Epidermal melanocyte (primary cell): ENCODE data around the gene CCDC137.

Source experiments
- DNase-seq: peaks from one replicate; pipeline ENCODE4 v3.0.0; 2011; ENCODE audit warnings: low spot score; ENCODE audit not compliant: insufficient read length

The CCDC137 gene

DNA sequence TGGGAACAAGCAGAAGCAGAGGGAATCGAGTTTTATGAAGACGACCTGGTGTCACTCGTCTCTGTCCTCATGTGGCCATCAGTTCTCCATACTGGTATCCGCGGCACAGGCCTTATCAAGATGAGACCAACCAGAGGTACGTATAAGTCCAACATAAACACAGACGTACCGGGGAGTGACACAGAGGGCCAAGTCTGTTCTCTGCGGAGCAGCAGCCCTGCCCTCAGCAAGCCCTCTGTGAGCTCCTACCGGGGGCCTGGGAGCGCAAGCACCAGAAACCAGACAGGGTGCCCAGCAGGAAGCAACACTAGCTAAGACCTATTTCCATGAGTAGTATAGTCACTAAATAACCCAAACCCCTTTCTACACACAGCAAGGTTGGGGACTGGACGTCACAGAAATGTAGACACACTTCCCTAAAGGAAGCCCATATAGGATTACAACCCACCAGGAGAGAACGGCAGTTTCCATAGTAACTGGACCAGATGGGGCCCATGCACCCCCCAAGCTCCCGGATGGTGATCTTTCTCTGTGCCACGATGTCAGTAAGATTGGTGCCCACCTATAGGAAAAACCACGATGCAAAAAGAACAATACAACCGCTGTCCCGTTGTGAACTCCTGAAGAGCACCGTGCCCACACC lies 16.1 kb downstream of the CCDC137 start:
- no peak for DNase-seq

DNA sequence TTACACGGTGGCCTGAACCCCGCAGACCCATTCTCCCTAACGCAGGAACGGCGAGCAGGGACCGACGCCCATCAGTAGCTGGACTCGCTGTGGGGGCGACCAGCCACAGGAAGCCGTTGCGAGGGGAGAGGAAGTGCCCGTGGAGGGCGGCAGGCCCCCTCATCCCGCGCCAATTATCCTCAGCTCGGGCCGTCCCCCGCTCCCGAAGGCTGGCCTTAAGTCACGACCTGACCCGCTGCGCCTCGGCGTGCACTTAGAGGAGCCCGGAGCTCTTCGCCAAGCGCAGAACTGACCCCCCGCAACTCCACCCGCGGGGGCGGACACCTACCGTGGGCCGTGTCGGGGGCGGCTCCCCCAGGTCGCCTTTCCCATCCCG lies 16.7 kb downstream of the CCDC137 start:
- DNase-seq, result no peak

GRCh38 chr17:81683584-81684441 lies 17.3 kb downstream of the CCDC137 start, which contains the start of the genes ARL16 and HGS:
ARL16 (minus strand) TSS chr17:81683797; CDS start chr17:81683753, 44 bp downstream.
HGS (plus strand) TSS chr17:81684011; CDS start chr17:81684067, 56 bp downstream.
- peak; percentile 100 for DNase-seq

GRCh38 chr17:81684442-81684911 lies 17.9 kb downstream of the CCDC137 start:
- peak; percentile 61 for DNase-seq

GRCh38 chr17:81685108-81685507 lies 18.6 kb downstream of the CCDC137 start:
- DNase-seq, result no peak

- DNase-seq, result no peak
Measured at GRCh38 chr17:81686614-81687013, 20.1 kb downstream of the CCDC137 start.

DNA sequence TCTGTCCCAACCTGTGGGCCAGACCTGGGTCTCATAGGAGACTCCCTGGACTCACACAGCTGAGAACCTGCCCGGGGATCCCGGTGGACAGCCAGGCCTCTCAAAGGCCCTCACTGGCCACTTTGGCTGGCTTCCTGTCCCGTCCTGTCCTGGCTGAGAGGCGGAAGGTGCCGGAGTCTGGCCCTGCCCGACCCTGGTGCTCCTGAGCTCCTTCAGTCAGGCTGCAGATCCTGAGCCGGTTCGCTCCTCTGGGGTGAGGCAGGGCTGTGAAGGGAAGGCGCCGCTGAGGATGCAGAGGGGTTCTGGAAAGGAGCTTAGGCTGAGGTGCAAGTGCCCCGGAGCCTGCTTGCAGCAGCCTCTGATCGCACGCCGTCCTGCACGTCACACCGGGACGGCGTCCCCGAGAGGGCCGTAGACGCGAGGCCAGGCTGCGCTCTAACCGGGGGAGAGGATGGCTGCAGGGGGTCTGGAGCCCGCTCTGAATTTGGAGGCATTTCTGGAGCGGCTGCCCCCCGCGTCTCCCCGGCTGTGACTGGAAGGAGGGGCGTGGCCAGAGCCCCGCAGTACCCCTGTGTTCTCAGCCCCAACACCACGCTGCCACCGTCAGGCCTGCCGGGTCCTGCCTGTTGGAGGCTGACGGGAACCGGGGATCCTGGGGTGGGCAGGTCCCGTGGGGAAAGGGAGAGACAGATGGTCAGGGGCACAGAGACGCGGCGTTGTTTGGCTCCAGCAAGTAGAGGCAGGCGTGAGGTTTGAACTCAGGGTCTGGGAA lies 21.4 kb downstream of the CCDC137 start:
- no peak for DNase-seq

- DNase-seq, result no peak
Measured at GRCh38 chr17:81688616-81689015, 22.1 kb downstream of the CCDC137 start.

DNA sequence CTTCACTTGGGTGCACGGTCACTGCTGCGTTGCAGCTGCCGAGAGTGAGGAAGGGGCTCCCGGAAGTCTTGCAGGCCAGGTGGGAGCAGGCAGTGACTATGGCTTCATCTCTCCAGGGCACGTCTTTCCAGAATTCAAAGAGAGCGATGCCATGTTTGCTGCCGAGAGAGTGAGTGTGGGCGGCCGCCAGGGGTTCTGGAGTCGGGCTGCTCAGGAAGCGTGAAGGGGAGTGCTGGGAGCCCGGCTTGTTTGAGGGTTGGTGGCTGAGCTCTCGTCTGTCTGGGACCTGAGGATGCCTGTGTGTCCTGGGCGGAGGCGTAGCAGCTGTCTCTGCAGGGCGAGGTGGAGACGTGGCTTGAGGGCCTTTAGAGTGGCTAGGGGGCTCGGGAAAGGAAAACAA lies 23.5 kb downstream of the CCDC137 start:
- peak; percentile 11 for DNase-seq

GRCh38 chr17:81690549-81690948 lies 24.0 kb downstream of the CCDC137 start:
- no peak for DNase-seq

DNA sequence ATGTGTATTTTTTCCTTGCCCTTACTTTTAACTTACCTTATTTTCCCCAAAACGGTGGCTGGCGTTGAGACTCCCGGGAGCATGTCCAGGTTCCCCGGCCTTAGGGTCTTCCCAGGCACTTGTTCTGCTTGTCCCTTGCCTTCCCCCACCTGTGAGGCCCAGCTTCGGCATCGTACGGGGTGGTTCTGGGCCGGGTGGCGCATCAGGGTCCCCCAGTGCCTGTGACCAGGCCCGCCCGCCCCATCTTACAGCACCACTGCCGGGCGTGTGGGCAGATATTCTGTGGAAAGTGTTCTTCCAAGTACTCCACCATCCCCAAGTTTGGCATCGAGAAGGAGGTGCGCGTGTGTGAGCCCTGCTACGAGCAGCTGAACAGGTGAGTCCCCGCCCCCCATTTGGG lies 24.7 kb downstream of the CCDC137 start:
- peak; percentile 9 for DNase-seq

GRCh38 chr17:81691608-81692007 lies 25.1 kb downstream of the CCDC137 start:
- DNase-seq, result no peak

GRCh38 chr17:81693509-81694210 lies 27.1 kb downstream of the CCDC137 start:
- no peak for DNase-seq

- no peak for DNase-seq
Measured at GRCh38 chr17:81694810-81695209, 28.3 kb downstream of the CCDC137 start.

GRCh38 chr17:81695211-81695610 lies 28.7 kb downstream of the CCDC137 start:
- no peak for DNase-seq

GRCh38 chr17:81695801-81696200 lies 29.3 kb downstream of the CCDC137 start:
- DNase-seq, result no peak

GRCh38 chr17:81696218-81696941 lies 29.8 kb downstream of the CCDC137 start:
- DNase-seq, result no peak

DNA sequence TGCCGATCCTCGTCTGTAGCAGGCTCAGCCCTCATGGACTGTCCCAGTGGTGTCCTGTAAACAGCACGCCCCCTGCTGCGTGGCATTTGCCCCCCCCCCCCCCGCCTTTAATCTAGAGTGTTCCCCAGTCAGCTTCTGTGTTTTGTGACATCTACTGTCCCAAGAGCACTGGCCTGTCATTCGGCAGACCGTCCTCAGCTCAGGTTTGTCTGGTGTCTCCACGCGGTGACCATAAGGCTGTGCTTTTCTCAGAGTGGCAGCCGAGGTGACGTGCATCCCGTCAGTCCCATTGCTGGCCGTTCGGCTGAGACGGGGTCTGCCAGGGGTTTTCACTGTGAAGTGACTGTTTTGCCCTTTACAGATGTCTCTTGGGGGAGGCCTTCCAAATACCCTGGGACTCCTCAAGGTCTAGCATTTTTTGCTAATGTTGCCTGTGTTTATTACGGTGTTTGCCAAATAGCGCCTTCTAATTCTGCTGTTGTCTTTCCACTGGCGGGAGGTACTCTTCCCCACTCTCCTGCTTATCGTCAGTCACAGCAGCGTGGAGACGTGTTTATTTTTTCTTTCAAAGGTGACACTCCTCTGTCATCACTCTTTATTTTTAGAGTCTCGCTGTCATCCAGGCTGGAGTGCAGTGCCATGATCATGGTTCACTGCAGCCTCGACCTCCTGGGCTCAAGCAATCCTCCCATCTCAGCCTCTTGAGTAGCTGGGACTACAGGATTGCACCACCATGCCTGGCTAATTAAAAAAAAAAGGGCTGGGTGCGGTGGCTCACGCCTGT lies 30.9 kb downstream of the CCDC137 start:
- DNase-seq, result no peak
